Measurements from ENCODE around the gene COL1A2. TPM values are rescaled to one million over a fixed set of nuclear protein-coding genes. Genes with fewer than 3 reads are reported as not detected.

COL1A2 gene
- total and polyA plus RNA-seq, 2 of the 4 experiments (the other 2 are of a cell fraction): 1,211 to 4,454 TPM

DNA sequence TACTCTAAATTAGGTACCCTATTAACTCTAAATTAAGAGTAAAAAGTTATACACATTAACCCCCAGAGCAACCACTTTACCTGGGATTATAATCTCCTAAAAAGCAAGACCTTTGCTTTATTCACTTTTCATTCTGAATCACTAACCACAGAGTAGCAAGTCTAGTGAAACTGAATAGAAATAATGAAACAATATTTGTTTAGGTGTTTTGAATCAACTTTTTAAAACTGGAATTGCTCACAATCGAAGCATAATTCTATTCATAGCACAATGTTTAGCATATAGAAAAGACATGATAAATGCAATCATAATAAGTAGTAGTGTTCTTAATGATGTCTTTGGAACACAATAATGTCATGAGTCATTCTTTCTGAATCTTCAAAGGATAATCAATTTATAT is 77.9 kb downstream of the COL1A2 start:
- in situ Hi-C loops (cut with MboI; ENCODE audit: low sequenced_read_pairs): loop anchor here (25.0 kb wide), 1 partner anchor 715 kb away; no protein-coding TSS in a partner anchor

More for the DNA sequence above, 77.9 kb downstream of the COL1A2 start:
- no peaks in the 10 kb centered on the region for H3K79me1 ChIP-seq (ENCODE audit: low read depth in 1 of 2, low read length in 2 of 2)
- DNase-seq (no peak), ATAC-seq (ENCODE audit: low read depth) (no peak)
- no peaks in the 10 kb centered on the region for H3K36me3 ChIP-seq (ENCODE audit: control insufficient read depth, insufficient read depth, low read length)
- no peak overlapping the region for H2AK5ac ChIP-seq (ENCODE audit: low read depth, low read length)
- no peak overlapping the region for H3K4ac ChIP-seq (ENCODE audit: low read depth, low read length)
- no peak overlapping the region for H2AFZ ChIP-seq (replicated peaks; ENCODE audit: low read length, poor library complexity)
- no peak overlapping the region for H2AK9ac ChIP-seq (replicated peaks; ENCODE audit: low read depth, low read length, poor library complexity)
- no peak overlapping the region for H2BK120ac ChIP-seq (ENCODE audit: low read depth, low read length)
- WGBS, 2 experiments (ENCODE audit: extremely low coverage in 2 of 2, insufficient read length in 1 of 2): no CpG with 5 or more reads among the region's 1 CpG
- no peak overlapping the region for H3K18ac ChIP-seq (ENCODE audit: low read depth, low read length)
- no peaks in the 10 kb centered on the region for H4K20me1 ChIP-seq (ENCODE audit: insufficient read depth, low read length)
- CTCF ChIA-PET: no interaction called here
- no TSS peak for BruUV-seq (replicated peaks)
- no peak overlapping the region for H3K23ac ChIP-seq (ENCODE audit: low read depth, low read length)
- POLR2A ChIA-PET (ENCODE audit: unreplicated experiment): no interaction called here
- H3K56ac ChIP-seq (ENCODE audit: extremely low read depth, insufficient read depth, low read length): no peak overlapping the region
- no peak overlapping the region for H4K8ac ChIP-seq (ENCODE audit: low read depth in 2 of 2, low read length in 2 of 2)
- no peak overlapping the region for H3K4me2 ChIP-seq (ENCODE audit: low read depth, low read length)
- dilution Hi-C loops (cut with HindIII; ENCODE audit: low sequenced_read_pairs, unreplicated experiment) (no loop called here), intact Hi-C loops (cut with micrococcal nuclease) (no loop called here)
- no peak overlapping the region for H4K91ac ChIP-seq (ENCODE audit: insufficient read depth, low read depth, low read length)
- no peak overlapping the region for H3K27ac ChIP-seq (ENCODE audit: insufficient read depth, low read length)
- no peaks in the 10 kb centered on the region for H3K9me1 ChIP-seq (ENCODE audit: insufficient read depth, low read length)
- no peak overlapping the region for H2BK15ac ChIP-seq (ENCODE audit: low read depth, low read length)
- H2BK20ac ChIP-seq (ENCODE audit: low read depth, low read length): no peak overlapping the region
- H3K9ac ChIP-seq (ENCODE audit: low read depth, low read length): no peak overlapping the region
- H3K4me1 ChIP-seq (ENCODE audit: control insufficient read depth, insufficient read depth, low read length): no peaks in the 10 kb centered on the region
- H3K14ac ChIP-seq (replicated peaks; ENCODE audit: low read depth, low read length): no peak overlapping the region
- peaks cover 8% of the 10 kb centered on the region for H3K27me3 ChIP-seq (ENCODE audit: control insufficient read depth, insufficient read depth, low read length)
- no peak overlapping the region for H4K5ac ChIP-seq (ENCODE audit: low read depth, low read length)
- no peak overlapping the region for H2BK5ac ChIP-seq (ENCODE audit: low read depth, low read length, poor library complexity, severe bottlenecking)
- no peak overlapping the region for H3K4me3 ChIP-seq (ENCODE audit: insufficient read depth, low read depth, low read length)
- no peaks in the 10 kb centered on the region for H3K9me3 ChIP-seq (ENCODE audit: control insufficient read depth, insufficient read depth, low read length)
- TF ChIP-seq RFX5 (IDR thresholded peaks at IDR 0.05; ENCODE audit: low read depth, low read length) (no peak), NFE2L2 (IDR thresholded peaks at IDR 0.05; ENCODE audit: low read depth, low read length) (no peak), USF2 (IDR thresholded peaks at IDR 0.05; ENCODE audit: low read depth, low read length) (no peak), BHLHE40 (IDR thresholded peaks at IDR 0.05; ENCODE audit: low read depth, low read length) (no peak), CTCF (conservative IDR thresholded peaks at IDR 0.05; ENCODE audit: low read depth, low read length) (no peak), MXI1 (IDR thresholded peaks at IDR 0.05; ENCODE audit: borderline replicate concordance, low read depth, low read length) (no peak), SMC3 (IDR thresholded peaks at IDR 0.05; ENCODE audit: low read depth, low read length) (no peak), POLR2A (IDR thresholded peaks at IDR 0.05; ENCODE audit: low read depth, low read length) (no peak), CEBPB (IDR thresholded peaks at IDR 0.05; ENCODE audit: low read depth, low read length) (no peak)
